ENCODE measurements around the gene S100P.
"Not testable (repeated sequence)": the region's sequence is repeated elsewhere in the genome, so short reads cannot be mapped to it uniquely, and the experiment has no call there.

S100P gene

DNA sequence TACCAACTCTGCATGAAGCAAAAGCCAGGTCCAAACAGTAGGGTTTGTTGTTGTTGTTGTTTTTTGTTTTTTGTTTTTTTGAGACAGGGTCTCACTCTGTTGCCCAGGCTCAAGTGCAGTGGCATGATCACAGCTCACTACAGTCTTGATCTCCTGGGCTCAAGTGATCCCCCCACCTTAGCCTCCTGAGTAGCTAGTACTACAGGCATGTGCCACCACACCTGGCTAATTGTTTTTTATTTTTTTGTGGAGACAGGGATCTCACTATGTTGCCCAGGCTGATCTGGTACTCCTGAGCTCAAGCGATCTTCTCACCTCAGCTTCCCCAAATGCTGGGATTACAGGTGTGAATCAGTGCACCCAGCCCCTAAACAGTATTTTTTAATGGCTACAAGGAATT is 6.2 kb downstream of the S100P start:
- DNase-seq: no peak

DNA sequence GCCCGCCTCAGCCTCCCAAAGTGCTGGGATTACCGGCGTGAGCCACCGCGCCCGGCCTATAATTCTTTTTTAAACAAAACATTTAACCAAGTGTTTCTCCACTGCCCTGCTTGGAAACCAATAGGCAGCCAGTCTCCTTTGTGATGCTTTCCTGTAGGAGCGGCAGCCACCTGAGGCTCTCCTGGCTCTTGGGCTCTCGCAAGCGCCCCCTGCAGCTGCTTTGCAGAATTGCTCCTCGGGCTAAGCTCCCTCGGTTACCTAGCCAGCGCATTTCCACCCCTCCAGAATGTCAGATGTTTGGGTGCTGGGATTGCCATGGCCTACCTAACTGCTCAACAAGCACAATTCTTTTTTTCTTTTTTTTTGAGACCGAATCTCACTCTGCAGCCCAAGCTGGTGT is 7.7 kb downstream of the S100P start:
- peak; percentile 37 for DNase-seq

DNA sequence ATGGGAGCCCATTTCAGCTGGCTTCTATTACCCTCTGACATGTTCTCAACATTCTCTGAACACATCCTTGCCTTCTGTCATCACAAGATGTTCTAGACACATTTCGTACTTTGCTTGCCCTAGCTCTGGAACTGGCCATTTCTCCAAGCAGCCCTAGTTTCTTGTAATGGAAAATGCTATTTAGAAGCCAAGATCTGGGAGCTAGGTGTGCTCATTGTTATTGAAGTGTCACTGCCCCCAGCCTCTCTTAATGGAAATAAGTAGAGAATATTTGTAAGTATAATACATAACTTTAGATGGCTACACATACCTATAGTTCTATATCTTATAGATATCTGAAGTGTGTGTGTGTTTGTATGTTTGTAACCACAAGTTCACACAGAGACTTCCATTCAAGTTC is 9.1 kb downstream of the S100P start:
- no peak for DNase-seq

DNA sequence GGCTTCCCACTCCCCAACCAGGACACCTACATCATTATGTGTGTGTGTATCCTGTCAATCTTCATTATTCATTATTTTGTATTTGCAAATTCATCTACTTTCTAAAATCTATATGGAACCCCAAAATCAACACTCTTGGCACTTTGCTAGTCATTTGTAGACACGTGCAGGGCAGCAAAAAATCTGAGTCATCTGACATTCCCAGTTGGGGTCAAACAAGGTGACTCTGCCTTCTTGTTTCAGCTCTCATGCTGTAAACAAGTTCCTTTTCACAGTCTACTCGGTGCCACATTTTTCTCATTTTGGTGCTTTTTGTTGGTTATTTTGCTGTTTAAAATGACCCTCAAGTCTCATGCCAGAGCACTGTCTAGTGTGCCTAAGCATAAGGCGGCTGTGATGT is 10.1 kb downstream of the S100P start:
- DNase-seq: no peak

DNA sequence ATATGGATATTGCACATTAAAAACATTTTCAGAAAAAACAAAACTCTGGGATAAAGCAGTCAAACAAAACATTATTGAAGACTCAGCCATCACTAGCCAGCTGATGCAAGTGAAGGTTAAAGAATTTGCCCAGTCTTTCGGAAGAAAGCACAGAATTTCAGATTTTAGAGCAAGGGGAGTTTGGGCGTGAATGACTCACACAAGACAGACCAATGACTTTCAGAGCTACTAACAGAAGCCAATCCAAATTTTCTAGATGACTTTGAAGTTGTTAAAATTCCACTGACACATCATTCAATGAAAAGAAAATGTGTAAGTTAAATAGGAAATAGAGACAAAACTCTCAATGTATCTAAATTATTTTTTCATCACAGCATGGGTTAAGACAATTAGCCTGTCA is 12.0 kb downstream of the S100P start:
- DNase-seq: no peak

DNA sequence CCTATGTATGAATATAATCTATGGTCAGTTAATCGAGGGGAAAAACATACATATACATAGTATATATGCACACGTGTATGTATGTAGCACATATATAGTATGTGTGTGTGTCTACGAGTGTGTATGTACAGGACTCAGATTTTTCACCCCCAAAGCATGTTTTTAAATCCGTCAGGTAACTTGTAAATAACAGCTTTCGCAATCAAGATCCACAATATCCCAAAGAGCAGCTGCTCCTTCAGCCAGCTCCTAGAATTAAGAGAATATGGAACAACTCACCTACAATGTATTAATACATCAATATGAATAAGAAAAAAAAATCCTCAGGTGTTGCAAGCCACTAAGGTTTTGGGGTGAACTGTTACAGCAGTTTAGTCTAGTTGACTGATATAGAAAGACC is 12.5 kb downstream of the S100P start:
- DNase-seq: no peak

DNA sequence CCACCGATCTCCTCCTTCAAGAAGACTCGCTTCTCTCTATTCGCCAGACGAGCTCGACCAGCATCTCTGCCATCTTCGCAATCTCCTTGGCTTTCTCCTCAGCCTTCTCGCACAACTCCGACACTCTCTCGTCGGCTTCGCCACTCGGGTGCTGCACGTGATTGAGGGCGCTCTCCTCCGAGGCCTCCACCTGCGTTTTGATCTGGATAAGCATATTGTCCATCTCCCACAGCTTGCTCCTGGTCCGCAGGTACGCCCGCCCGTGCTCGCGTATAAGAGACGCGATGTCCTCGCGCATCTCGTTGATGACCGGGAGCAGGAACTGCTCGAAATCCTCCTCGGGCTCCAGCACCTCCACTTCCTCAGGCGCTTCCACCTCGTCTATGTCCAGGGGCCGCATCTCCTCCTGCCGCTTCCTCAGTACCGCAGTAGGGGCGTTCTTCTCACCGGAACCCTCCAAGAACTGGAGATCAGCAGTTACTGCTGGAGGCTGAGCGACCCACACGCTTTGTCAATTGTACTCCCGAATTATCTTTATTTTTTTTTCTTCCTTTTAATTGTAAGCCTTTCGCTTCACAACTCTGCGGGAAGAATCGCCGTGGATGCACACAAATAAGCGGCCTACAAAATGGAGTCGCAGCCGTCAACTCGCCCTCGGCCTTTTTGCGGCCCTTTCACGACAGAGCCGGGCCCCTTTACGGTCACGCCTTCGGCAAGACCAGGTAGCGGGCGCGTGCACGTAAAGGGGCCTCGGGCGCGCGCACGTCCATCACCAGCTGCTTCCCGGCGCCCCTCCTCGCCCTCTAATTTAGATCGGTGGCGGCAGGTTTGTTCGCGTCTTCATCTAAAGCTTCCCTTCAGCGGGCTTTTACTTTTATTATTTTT is 15.8 kb downstream of the S100P start, which contains the start of gene MRFAP1L1:
Gene MRFAP1L1, minus strand, starts transcription at position 636 of the 885 bp plus-strand sequence. Its CDS starts 236 bp downstream, at position 400.
- DNase-seq: peak; percentile 94

DNA sequence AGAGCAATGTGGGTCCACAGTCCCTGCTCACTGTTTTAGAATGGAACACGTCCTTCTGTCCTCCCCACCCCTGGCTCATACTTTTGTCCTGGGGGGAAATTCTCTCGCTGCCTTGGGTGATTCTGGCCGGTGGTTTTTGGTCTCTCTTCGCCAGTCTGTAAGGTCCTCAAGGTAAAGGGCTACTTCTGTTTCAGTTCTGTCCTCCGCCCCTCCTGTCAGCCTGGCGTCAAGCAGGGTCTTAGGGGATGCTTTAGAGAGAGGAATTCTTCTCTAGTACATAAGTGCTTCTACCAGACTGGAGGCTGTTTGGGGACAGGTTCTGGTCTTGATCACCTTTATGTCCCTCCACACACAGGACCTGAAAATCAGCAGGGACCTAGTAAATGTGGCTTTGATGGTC is 16.6 kb downstream of the S100P start:
- no peak for DNase-seq

DNA sequence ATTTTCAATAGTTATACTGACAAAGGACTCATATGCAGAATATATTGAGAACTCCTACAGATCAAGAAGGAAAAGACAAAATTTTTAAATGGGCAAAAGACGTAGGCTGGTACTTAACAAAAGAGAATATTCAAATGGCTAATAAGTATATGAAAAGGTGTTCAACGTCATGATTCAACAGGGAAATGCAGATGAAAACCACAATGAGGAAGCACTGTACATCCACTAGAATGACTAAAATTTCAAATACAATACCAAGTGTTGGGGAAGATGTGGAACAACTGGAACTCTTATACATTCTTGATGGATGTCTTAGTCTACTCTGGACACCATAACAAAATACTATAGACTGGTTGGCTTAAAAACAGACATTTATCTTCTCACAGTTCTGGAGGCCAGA is 17.3 kb downstream of the S100P start:
- no peak for DNase-seq

DNA sequence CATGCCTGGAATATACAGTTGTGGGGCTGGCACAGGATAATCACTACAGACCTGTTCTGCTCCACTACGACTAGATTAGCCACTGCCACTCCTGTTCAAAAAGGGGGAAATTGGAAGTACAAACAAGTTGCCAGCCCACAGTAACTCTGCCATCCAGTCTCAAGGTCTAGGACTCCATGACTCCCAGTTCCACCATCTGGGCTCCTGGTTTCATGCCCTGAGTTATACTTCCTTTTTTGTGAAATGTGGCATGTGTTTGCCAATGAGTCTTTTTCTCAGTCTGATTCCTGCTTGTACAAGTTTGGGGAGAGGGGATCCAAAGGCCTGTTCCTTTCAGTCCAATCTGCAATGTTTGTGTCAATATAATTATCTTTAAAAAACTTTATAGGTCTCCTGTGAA is 21.3 kb downstream of the S100P start:
- no peak for DNase-seq

DNA sequence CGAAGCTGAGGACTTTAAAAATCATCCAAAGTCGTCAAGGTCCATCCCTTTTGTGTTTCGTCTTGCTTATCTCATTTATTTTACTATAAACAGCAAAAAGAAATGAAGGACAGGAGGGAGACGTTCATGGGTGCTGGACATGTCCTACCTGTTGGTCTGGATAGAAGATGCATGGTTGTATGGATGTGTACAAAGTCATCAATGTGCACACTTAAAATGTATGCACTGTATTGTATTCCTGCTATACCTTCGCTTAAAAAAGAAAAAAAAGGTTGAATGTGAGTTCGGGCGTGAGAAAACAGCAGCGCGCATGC is 22.0 kb downstream of the S100P start:
- DNase-seq: no peak

DNA sequence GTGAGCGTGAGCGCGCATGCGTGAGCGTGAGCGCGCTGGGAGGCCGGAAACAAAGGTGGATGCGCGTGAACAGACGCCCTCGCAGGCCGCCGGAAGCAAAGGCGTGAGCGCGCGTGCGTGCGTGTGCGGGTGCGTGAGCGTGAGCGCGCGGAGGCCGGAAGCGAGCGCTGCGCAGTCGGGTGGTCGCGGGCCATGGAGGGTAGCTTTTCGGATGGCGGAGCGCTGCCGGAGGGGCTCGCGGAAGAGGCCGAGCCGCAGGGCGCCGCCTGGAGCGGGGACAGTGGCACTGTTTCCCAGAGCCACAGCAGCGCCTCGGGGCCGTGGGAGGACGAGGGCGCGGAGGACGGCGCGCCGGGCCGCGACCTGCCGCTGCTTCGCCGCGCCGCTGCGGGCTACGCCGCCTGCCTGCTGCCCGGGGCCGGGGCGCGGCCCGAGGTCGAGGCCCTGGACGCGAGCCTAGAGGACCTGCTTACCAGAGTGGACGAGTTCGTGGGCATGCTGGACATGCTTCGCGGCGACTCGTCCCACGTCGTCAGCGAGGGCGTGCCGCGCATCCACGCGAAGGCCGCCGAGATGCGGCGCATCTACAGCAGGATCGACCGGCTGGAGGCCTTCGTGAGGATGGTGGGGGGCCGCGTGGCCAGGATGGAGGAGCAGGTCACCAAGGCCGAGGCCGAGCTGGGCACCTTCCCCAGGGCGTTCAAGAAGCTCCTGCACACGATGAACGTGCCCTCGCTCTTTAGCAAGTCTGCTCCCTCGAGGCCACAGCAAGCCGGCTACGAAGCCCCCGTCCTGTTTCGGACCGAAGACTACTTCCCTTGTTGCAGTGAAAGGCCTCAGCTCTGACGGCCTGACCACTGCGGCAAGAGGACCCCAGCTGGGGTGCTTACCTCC is 22.6 kb downstream of the S100P start, which contains the start of gene BLOC1S4:
Gene BLOC1S4, plus strand, starts transcription at position 157 of the 894 bp plus-strand sequence. Its CDS starts 36 bp downstream, at position 193.
- DNase-seq: peak; percentile 86

DNA sequence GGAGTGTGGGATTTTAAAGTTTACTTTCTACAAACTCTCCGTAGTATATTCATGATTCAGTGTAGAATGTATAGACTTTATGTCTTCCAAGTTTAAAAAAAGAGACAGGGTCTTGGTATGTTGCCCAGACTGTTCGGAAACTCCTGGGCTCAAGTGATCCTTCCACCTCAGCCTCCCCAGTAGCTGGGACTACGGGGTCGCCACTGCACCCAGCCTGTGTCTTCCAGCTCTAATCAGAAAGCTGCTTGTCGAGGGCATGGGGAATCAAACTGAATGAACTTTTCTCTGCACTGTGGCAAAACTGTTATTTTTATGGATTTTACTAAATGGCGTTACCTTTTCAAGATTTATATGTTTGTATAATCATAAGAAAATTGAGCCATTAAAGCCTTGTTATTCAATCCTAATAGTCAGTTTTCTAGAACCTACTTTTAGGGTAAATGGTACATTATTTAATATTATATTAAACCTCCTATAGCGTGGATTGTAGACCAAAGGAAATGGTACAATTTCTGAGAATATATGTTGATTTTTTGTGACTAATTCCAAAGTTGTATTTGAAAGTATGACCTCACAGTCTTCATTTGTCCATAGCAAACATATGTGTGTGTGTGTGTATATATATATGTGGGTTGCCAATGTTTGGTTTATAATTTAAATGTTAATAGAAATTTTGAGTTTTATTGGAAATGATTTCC is 23.4 kb downstream of the S100P start:
- no peak for DNase-seq

DNA sequence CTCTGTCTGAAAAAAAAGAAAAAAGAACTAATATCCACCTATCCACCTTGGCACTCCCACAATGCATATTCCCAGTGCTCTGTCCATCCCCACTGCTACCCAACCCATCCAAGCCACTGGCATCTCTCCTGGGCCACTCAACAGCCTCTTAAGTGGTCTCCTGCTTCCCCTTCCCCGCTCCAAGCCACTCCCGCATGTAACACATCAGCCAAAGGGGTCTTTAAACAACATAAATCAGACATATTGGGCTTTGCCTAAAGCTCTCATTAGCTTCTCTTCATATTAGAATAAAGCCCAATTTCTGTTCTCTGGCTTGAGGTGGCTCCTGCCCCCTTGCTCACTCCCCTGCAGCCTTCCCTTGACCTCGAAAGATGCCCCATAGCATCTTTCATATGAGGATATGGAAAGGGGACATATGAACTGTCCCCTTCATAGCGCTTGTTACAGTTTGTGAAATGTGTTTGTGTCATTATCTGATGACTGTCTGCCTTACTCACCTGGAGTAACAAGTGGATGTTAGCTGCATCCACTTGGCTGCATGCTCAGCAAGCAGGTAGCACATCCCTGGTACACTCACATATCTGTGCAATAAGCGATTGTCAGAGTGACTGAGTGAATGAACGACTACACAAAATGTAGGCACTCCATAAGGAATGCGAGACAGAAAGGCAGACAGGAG is 25.4 kb downstream of the S100P start:
- no peak for DNase-seq

DNA sequence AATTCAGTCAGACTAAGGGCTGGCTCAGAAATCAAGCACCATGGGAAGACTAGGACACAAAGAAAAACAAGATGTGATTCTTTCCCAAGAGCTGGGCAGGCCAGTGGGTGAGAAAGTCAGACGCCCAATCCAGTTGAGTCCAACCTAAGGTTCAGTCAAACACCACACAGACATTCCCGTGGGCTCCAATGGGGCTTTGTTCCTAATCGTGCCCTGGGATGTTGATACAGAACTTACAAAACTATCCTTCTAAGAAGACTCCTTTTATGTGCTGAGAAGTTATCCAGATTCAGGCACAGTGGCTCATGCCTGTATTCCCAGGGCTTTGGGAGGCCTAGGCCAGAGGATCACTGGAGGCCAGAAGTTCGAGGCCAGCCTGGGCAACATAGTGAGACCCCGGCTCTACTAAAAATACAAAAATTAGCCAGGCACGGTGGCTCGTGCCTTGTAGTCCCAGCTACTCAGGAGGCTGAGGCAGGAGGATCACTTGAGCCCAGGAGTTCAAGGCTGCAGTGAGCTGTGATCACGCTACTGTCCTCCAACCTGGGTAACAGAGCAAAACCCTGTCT is 26.0 kb downstream of the S100P start:
- no peak for DNase-seq

DNA sequence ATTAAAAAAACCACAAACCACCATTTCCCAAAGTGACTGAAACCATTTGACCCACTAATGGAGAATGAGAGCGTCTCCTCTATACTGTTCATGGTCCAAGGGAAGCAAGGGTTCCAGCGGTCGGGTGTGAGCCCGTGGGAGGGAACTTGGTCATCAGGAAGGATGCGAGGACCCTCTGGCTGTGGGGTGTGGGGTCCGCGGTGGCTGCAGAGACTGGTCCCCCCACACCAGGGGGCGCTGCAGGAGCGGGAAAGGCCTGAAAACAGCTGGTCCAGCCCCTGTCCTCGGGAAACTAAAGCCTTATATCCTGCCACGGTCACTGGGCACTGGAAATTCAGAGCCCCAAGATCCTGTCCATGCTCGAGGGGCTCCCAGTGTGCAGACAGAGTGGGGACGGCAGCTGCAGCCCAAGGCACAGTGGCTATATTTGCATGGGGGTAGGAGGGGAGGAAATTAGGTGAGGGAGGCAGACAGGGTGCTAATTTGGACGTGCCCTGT is 26.6 kb downstream of the S100P start:
- peak; percentile 66 for DNase-seq

DNA sequence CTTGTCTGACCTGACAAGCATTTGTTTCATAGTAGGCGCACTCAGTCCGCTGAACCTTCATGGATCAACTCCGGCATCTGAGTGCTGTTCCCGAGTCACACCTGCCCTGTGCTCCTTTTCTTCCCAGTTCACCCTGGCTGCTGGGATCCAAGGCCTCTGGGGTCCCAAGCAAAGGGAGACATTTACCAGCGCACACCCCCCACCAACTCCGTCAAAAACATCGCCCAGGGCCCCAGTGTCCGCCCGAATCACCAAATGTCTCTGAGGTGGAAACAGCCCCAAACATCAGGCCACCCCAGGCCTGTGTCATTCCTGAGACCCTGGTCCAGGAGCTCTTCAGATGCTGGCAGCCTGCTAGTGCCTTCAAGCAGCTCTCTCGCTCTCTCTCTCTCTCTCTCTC is 27.4 kb downstream of the S100P start:
- DNase-seq: no peak

DNA sequence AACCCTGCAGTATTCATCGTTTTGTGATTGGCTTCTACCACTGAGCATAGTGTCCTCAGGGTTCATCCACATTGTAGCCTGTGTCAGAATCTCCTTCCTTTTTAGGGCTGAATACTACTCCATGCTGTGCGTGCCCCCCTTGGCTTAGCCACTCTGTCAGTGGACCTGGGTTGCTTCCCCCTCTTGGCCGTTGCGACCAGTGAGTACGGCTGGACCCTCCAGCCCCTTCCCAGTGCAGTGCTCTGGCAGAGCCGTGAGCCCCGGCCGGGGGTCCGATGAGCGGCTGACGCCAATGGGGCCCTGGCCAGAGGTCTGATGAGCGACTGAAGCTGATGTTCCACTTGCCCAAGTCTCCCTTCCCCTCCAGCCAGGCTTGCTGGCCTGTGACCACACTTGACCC is 29.2 kb downstream of the S100P start:
- no peak for DNase-seq

DNA sequence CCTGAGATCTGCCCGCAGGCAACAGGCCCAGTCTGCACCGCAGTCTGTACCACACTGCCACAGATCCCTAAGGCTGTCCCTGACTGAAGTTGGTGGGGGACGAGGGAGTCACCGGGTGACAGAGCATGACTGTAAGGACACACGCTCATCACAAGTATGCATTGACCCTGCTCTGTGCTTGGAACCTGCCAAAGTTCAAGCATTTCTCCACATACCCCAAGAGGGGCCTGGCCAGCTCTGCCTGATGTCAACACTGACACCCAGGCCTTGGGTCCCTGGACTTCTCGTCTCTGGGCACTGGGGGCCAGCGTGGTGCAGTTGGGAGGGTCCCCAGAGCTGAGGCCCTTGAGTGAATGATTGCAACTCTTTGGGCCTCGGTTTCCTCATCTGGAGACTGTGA is 30.2 kb downstream of the S100P start:
- DNase-seq: no peak

DNA sequence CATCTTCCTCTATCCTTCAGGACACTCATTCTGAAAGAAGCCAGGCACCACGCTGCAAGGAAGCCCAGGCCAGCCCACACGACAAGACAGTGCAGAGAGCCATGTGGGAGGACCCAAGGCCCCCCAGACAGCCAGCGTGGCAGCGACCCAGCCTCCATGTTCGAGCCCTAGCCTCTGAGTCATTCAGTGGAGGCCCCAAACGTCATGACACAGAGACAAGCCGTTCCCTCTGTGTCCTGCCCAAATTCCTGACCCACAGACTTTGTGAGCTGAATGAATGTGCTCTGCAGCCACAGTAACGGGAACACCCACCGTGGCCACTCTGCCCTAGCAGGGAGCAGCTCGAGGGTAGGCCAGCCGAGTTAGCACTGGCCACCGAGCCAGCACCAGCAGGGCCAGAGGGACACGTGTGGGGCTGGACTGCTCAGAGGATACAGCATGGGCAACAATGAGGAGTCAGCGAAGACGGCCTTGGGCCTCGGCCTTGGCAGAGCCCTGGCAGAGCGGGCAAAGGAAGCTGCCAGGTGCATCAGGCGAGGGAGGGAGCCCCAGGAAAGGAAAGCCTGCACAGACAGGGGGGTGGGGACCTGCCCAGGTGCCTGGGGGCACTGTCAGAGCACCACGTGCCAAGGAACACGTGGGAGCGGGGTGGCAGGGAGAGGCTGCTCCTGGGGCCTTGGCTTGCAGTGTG is 30.9 kb downstream of the S100P start:
- DNase-seq: no peak

DNA sequence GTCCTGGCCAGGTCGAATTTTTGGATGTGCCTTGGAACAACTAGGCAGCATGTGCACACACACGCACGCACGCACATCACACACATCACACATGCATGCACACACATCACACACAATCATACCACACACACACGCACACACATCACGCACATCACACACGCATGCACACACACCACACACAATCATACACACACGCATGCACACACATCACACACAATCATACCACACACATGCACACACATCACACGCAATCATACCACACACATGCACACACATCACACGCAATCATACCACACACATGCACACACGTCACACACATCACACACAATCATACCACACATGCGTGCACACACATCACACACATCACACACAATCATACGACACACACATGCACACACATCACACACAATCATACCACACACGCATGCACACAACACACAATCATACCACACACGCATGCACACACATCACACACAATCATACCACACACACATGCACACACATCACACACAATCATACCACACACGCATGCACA is 31.8 kb downstream of the S100P start:
- not testable (repeated sequence) for DNase-seq
